ENCODE data around the gene RETSAT.
A peak's percentile ranks its signal among the peaks of the same experiment; 100 is the strongest.
"Not testable (repeated sequence)": the region's sequence is repeated elsewhere in the genome, so short reads cannot be mapped to it uniquely, and the experiment has no call there.

RETSAT gene

DNA sequence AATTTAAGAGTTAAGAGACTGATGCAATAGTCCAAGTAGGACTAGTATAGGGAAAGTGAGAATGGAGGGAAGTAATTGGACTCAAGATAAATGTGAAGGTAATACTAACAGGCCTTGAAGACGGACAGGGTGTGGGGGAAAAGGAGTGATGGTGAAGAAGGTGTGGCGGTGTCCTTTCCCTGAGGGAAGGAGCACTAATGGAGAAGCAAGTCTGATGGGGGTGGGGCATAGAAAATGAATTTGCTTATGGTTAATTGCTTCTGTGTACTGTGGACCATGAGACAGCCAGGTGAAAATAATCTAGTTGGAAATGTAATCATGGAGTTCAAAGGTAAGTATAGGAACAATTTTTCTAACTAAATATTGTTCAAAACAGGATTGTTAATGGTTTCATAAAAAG is 19.4 kb downstream of the RETSAT start:
- DNase-seq, result no peak

- DNase-seq, result not testable (repeated sequence)
These were observed 20.5 kb downstream of the RETSAT start for GRCh38 chr2:85333877-85334276.

GRCh38 chr2:85330839-85331636 is 23.3 kb downstream of the RETSAT start:
- DNase-seq, result no peak

DNA sequence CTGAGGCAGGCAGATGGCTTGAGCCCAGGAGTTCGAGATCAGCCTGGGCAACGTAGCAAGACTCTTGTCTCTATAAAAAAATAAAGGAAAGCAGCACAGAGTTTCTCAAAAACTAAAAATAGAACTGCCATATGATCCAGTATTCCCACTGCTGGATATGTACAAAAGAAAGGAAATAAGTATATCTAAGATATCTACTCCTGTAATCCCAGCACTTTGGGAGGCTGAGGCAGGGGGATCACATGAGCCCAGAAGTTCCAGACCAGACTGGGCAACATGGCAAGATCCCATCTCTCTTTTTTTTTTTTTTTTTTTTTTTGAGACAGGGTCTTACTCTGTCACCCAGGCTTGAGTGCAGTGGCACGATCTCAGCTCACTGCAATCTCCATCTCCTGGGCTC is 24.6 kb downstream of the RETSAT start:
- not testable (repeated sequence) for DNase-seq

GRCh38 chr2:85329181-85329651 is 25.1 kb downstream of the RETSAT start:
- no peak for DNase-seq

- DNase-seq, result peak; percentile 98
These were observed 26.3 kb downstream of the RETSAT start, which contains the start of gene TGOLN2 for GRCh38 chr2:85327822-85328617. TGOLN2 (minus strand) TSS chr2:85327989; CDS start chr2:85327962, 27 bp downstream.

DNA sequence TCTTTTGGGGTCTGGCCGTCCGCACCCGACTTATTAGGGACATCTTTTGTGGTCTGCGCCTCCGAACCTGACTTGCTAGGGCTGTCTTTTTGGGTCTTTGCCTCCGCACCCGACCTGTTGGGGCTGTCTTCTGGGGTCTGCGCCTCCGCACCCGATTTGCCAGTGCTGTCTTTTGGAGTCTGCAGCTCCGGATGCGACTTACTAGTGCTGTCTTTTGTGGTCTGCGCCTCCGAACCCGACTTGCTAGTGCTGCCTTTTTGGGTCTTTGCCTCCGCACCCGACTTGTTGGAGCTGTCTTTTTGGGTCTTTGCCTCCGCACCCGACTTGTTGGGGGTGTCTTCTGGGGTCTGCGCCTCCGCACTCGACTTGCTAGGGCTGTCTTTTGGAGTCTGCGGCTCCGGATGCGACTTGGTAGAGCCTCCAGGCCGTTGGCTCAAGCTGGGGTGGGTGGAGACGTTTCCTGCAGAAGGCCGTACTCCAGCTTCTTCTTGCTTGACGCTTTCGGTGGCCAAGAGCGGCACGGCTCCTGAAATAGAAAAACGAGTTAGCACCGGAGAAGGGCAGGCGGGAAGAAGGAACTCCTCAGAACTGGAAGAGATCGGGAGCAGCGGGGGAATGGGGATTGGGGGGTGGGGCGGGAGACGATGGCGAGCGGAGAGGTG is 27.0 kb downstream of the RETSAT start:
- DNase-seq, result peak; percentile 52

DNA sequence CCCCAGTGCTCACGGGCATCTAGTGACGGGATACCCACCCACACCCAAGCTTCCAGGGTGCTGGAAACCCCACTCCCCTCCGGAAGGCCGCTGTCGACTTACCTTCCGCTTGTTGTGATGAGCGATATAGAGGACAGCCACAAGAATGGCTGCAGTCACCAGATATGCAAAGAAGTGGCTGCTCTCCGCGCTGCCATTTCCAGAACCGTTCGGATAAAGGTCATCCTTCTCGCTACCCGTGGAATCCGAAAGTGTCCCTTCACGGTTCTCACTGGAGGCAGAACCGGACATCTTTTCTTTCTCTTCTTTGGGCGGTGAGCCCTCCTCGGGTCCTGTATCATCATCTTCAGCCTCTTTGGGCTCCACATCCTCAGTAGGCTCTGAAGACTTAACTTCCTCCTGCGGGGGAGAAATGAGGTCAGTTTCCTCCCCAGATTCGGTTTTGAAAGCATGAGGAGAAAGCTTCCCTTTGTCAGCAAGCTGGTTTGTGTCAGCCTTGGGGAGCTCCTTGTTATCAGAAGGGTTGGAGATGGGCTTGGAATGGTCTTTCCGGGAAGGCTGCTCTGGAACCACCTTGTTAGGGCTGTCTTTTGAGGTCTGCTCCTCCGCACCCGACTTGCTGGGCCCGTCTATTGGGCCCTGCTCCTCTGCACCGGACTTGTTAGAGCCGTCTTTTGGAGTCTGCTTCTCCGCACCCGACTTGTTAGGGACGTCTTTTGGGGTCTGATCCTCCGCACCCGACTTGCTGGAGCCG is 27.7 kb downstream of the RETSAT start:
- DNase-seq, result no peak

GRCh38 chr2:85325466-85325811 is 28.9 kb downstream of the RETSAT start:
- no peak for DNase-seq

DNA sequence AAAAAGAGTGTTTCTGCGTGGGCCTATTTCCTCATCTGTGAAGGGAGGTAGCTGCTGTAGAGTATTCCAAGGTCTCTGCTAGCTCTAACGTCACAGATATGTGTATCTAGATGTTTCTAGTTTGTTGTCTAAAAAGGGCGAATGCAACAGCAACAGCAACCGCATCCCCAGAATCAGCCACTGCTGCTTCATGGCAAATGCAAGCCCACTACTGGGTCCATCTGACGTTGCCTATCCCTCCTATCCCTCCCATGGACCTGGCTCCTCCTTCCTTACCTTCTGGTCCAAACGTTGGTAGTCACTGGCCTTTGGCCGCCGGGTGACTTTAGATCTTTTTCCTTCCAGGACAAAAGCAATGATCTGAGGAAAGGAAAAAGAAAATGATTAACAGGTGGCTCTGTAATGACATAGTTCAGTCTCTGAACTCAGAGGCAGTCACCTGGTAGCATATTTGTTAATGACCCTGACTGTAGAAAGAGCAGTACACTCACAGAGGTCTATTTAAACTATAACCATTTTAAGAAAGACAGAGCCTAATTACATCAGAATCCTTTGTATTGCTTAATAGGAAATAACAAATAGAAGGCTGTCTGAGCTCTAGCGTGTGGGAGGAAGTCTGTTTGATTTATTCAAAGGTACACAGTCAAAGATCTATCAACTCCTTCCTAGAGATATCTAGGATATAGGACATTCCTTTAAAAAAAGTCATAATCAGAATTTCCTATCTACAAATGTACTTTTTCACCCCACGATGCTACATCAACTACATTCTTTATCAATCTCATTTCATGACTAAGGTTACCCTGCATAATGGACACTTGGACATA is 29.5 kb downstream of the RETSAT start:
- DNase-seq, result no peak

DNA sequence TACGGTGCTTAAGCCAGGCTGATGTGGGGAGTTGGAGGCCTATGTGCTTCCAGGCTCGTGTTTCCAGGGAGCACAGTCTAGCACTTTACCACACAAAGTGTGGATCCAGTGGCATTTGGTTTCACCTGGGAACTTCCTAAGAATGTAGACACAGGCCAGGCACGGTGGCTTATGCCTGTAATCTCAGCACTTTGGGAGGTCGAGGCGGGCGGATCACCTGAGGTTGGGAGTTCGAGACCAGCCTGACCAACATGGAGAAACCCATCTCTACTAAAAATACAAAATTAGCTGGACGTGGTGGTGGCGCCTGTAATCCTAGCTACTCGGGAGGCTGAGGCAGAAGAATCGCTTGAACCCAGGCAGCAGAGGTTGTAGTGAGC is 30.4 kb downstream of the RETSAT start:
- not testable (repeated sequence) for DNase-seq

- DNase-seq, result no peak
These were observed 30.9 kb downstream of the RETSAT start for GRCh38 chr2:85323351-85323987.

GRCh38 chr2:85319796-85320195 is 34.5 kb downstream of the RETSAT start:
- DNase-seq, result no peak

DNA sequence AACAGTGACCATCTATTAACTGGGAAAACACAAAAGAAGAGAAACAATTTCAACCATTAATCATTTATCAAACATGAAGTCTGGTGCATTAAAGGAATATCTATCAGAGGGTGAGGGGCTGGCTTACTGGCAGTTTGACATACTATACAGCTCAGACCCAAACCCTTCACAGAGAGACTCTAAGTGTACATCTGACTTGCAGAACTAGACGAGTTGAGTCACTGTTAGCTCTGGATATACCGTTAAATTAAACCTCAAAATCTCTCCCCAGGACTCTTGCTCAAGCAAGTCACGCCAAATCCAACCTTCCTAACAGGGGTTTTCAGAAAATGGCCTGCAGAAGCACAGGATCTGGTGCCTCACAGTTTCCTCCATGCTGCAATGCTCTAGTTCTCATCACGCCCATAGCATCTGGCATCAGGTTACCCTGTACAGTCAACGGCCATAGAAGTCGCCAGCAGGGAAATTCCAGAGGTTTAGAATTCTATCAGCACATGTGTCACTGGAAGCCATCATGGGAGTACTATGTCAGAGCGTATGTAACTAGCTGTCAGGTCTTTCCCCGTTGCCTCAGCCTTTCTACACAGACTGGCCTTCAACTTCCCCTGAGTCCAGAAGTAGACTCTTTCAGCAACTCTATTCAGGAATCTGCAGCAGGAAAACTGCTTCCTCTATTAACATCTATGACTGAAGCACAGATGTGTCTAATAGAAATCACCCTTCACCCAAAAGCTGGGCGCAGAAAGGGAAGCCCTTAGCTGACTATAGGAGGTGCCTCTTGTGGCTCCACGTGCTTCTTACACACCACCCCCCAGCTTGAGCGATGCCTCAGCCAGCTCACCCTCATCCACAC is 35.9 kb downstream of the RETSAT start:
- no peak for DNase-seq

GRCh38 chr2:85315921-85316320 is 38.4 kb downstream of the RETSAT start:
- DNase-seq, result not testable (repeated sequence)

DNA sequence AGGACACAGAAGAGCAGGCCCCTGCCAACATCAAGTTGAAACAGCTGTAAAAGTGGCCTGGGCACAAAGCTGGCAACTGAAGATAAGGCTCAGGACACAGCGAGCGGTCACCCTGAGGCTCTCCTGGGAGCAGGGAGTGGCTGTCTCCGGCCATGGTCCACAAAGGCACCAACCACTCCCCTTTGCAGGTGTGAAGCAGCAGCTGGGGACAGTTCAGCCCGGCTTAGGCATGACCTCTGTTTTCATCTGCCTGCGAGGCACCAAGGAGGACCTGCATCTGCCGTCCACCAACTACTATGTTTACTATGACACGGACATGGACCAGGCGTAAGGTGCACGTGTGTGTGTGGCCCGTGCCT is 39.5 kb downstream of the RETSAT start:
- DNase-seq, result no peak

- DNase-seq, result no peak
These were observed 41.9 kb downstream of the RETSAT start for GRCh38 chr2:85312404-85312803.

DNA sequence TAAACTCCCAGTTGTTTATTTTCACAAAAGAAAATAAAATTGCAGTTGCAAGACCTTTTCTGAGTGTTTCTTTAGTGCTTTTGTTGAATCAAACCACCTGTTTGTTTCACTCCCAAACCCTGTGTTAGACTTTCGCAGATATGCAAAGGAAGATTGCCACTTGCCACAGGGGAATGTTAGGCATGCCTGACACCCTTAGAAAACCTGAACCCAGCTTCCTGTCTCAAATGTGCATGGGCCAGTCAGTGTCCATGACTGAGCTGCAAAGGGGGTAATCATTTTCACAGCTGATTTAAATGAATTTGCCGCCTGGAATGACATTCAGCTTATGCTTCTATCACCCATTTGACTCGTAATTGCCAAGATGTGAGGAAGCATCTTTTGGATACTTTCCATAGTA is 44.0 kb downstream of the RETSAT start:
- no peak for DNase-seq

DNA sequence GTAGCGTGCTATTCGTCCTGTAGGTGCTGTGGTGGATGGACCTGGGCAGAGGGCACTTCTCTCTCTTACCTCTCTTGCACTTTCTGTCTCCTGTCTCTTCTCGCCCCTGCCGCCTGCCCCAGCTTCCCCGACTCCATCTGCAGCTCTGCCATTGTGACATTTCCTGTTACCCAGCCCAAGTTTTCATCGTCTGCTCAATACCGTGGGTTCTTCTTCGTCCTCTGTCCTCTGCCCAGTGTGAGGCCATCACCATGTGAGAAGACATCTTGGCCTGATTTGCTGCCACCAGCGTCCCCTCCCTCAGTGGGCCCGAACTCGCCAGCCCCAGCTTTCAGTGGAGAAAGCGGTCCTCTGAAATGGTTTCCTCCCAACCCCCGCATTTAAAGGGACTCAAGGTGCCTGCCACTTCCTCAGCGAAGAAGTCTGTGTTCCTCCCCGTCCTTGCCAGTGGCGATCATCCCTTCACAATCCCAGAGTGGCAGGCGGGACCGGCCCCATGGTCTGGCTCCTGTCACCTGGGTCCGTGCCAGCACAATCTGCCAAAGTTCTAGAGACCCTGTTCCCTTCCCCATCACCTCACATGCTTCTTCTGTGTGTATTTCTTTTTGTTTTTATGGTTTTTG is 44.5 kb downstream of the RETSAT start:
- DNase-seq, result no peak

Measured in right kidney (tissue), 1 donor.